T-cell (primary cell): ENCODE data around the gene AHSP. TPM values are rescaled to one million over a fixed set of nuclear protein-coding genes. Genes with fewer than 3 reads are reported as not detected.
A peak's percentile ranks its signal among the peaks of the same experiment; 100 is the strongest.
"Not testable (repeated sequence)": the region's sequence is repeated elsewhere in the genome, so short reads cannot be mapped to it uniquely, and the experiment has no call there.

Experiments
- ATAC-seq, 4 experiments: fragments of 200-7000 bp in 3 of 4; fragments of 150-1000 bp in 1 of 4; cut with Tn5 transposase; replicated peaks in 1 of 4; 1 replicate in 3 of 4; 2 replicates in 1 of 4; pipeline ENCODE4 v1.10.0; 2021; ENCODE audit warnings: moderate library complexity in 3 of 4, mild to moderate bottlenecking in 2 of 4, moderate number of reproducible peaks in 1 of 4
- CTCF ChIA-PET, 2 donors: fragments of 300-600 bp; sonication (Branson Sonifier 250); formaldehyde crosslinking; loops; one replicate each; lab custom pipeline; 2022; ENCODE audit warnings: antibody characterized with exemption in 2 of 2; lab: Charles Lee
- POLR2A ChIA-PET, 2 donors: fragments of 300-600 bp; sonication (Branson Sonifier 250); formaldehyde crosslinking; loops; one replicate each; lab custom pipeline; 2022; ENCODE audit warnings: antibody characterized with exemption in 2 of 2; lab: Charles Lee
- DNase-seq, 35 experiments: peaks; one replicate each; pipeline versions ENCODE4 v3.0.0 to v3.0.0-alpha.2; 2013 to 2023
- H3K27ac ChIP-seq: one replicate; pipeline ENCODE4 v1.5.1; 2013; ENCODE audit warnings: low read length
- H3K27me3 ChIP-seq, 2 experiments: replicated peaks in 1 of 2; 1 replicate in 1 of 2; 2 replicates in 1 of 2; pipeline versions ENCODE4 v1.6.1 to v1.7.0; 2013; ENCODE audit warnings: low read length in 1 of 2, mixed read lengths in 1 of 2; ENCODE audit not compliant: control insufficient read depth in 2 of 2, insufficient read depth in 2 of 2; ENCODE audit errors: extremely low read depth in 1 of 2
- H3K36me3 ChIP-seq, 2 donors: 1 replicate in 1 of 2; 2 replicates in 1 of 2; pipeline versions ENCODE4 v1.6.1 to v1.7.0; 2013; ENCODE audit warnings: low read length in 1 of 2; ENCODE audit not compliant: control insufficient read depth in 2 of 2, insufficient read depth in 1 of 2; ENCODE audit errors: extremely low read depth in 1 of 2
- H3K4me1 ChIP-seq, 2 experiments: 1 replicate in 1 of 2; 2 replicates in 1 of 2; pipeline versions ENCODE4 v1.6.1 to v1.7.0; 2013; ENCODE audit warnings: low read length in 2 of 2, mixed read lengths in 1 of 2; ENCODE audit not compliant: insufficient read depth in 2 of 2, control insufficient read depth in 1 of 2; ENCODE audit errors: extremely low read depth in 1 of 2
- H3K4me3 ChIP-seq, 2 donors: 1 replicate in 1 of 2; 2 replicates in 1 of 2; pipeline versions ENCODE4 v1.5.1 to v1.7.0; 2013; ENCODE audit warnings: mild to moderate bottlenecking in 2 of 2, low read length in 1 of 2, moderate library complexity in 1 of 2; ENCODE audit not compliant: control insufficient read depth in 1 of 2; ENCODE audit errors: extremely low read depth in 1 of 2
- H3K9me3 ChIP-seq: 2 replicates; pipeline ENCODE4 v1.7.0; 2013
- H3K27ac Mint-ChIP-seq, 2 donors: one replicate each; pipeline ENCODE4 v1.8.0; 2020 to 2021; ENCODE audit warnings: mild to moderate bottlenecking in 2 of 2, mixed read lengths in 2 of 2
- H3K27me3 Mint-ChIP-seq, 2 donors: one replicate each; pipeline ENCODE4 v1.8.0; 2021 to 2022; ENCODE audit warnings: mixed read lengths in 2 of 2
- H3K36me3 Mint-ChIP-seq: one replicate; pipeline ENCODE4 v1.8.0; 2021; ENCODE audit warnings: mixed read lengths
- H3K4me1 Mint-ChIP-seq, 3 donors: one replicate each; pipeline ENCODE4 v1.8.0; 2020 to 2022; ENCODE audit warnings: mixed read lengths in 3 of 3, mild to moderate bottlenecking in 1 of 3
- H3K4me3 Mint-ChIP-seq, 3 donors: one replicate each; pipeline ENCODE4 v1.8.0; 2020 to 2022; ENCODE audit warnings: mild to moderate bottlenecking in 3 of 3, mixed read lengths in 3 of 3, moderate library complexity in 3 of 3
- H3K9me3 Mint-ChIP-seq, 3 donors: one replicate each; pipeline ENCODE4 v1.8.0; 2020 to 2022; ENCODE audit warnings: mixed read lengths in 3 of 3
- WGBS: methylation state at CpG from one replicate; pipeline ENCODE4 v1.1.5; 2013; ENCODE audit warnings: missing lambda C conversion rate; ENCODE audit not compliant: insufficient coverage; 5-methylcytosine and 5-hydroxymethylcytosine counted together
- total RNA-seq, 35 experiments: library from RNA in 6 of 35; stranded (reverse) in 6 of 35; fragments of 120-200 nt in 1 of 35; gene quantifications; one replicate each; pipeline versions ENCODE4 v1.2.1 to v1.2.4 and lab custom pipeline; 2013 to 2026

AHSP gene
- total RNA-seq, 5 donors from 2014 or later (not counting 1 experiment from before 2014, with no cell fraction given) = not detected

DNA sequence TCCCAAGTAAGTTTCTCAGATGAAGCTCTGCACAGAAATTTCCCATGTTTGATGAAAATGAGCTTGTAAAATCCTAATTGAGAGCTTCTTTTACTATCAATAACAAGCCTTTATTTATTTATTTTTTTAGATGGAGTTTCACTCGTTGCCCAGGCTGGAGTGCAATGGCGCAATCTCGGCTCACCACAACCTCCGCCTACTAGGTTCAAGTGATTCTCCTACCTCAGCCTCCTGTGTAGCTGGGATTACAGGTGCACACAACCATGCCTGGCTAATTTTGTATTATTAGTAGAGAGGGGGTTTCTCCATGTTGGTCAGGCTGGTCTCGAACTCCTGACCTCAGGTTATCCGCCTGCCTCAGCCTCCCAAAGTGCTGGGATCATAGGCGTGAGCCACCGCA is 24.1 kb upstream of the AHSP start:
- Mint-ChIP-seq H3K36me3 (peaks cover 16% of the 10 kb centered on the region), H3K4me1 (peaks cover 36 to 45% (median 36%) of the 10 kb centered on the region in 3 donors)
- H3K27me3 ChIP-seq, H3K9me3 ChIP-seq, ATAC-seq, H3K9me3 Mint-ChIP-seq, H3K4me3 ChIP-seq, H3K27me3 Mint-ChIP-seq, CTCF ChIA-PET, H3K27ac Mint-ChIP-seq, DNase-seq, H3K4me3 Mint-ChIP-seq, H3K27ac ChIP-seq: not testable (repeated sequence)
- Histone ChIP-seq H3K4me1 (peaks cover 2 to 21% of the 10 kb centered on the region in 2 experiments), H3K36me3 (peaks cover 12 to 20% of the 10 kb centered on the region in 2 donors)
- 91% methylated on average over 3 of the region's 8 CpGs for WGBS
- POLR2A ChIA-PET = interaction anchor here in 1 of 2 donors (0.6 kb wide), 1 partner anchor 44 kb away, joined by 4 read pairs; the partner anchor contains the start of gene ARMC5

DNA sequence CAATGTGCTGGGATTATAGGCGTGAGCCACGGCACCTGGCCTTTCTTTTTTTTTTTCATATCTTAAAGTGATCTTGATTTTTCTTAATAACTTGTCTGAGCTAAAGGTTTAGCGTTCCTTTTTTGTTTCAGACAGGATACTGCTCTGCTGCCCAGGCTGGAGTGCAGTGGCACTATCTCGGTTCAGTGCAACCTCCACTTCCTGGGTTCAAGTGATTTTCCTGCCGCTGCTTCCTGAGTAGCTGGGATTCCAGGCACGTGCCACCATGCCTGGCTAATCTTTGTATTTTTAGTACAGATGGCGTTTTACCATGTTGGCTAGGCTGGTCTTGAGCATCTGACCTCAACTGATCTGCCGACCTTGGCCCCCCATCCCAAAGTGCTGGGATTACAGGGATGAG is 23.5 kb upstream of the AHSP start:
- Mint-ChIP-seq H3K27ac (peak overlapping the region in 1 of 2 donors; percentile 82), H3K4me3 (no peak overlapping the region), H3K27me3 (no peaks in the 10 kb centered on the region), H3K9me3 (no peaks in the 10 kb centered on the region), H3K36me3 (peaks cover 10% of the 10 kb centered on the region), H3K4me1 (peaks cover 42 to 51% (median 42%) of the 10 kb centered on the region in 3 donors)
- H3K4me1 ChIP-seq = peaks cover 5 to 27% of the 10 kb centered on the region in 2 experiments
- no peaks in the 10 kb centered on the region for H3K27me3 ChIP-seq
- WGBS = 74% methylated on average over 5 of the region's 8 CpGs
- no peak for ATAC-seq
- no peak overlapping the region for H3K4me3 ChIP-seq
- POLR2A ChIA-PET = no interaction called here
- CTCF ChIA-PET = no interaction called here
- no peaks in the 10 kb centered on the region for H3K9me3 ChIP-seq
- H3K27ac ChIP-seq = no peak overlapping the region
- no peak for DNase-seq
- peaks cover 8 to 14% of the 10 kb centered on the region in 2 donors for H3K36me3 ChIP-seq

DNA sequence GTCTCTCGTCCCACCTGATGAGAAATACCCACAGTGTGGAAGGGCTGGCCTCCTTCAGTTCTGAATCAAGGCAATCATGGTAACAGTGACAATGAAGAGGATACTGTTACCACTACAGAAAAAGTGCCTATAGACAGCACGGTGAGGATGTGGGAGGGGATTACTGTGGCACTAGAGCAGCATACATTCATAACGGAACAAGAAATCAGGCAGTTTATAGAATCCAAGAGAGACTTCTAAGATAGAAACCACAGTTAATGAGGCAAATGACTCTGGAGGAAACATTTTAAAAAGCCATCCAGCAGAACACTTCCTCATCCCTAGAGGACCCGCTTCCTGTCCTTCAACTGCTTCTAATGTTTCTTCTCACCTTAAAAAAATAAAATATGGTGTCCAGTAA is 22.2 kb upstream of the AHSP start:
- Mint-ChIP-seq H3K27me3 (no peaks in the 10 kb centered on the region), H3K4me3 (no peak overlapping the region), H3K4me1 (peaks cover 48 to 61% (median 50%) of the 10 kb centered on the region in 3 donors), H3K36me3 (peaks cover 4% of the 10 kb centered on the region), H3K9me3 (no peaks in the 10 kb centered on the region), H3K27ac (peak overlapping the region; percentile 6 to 82)
- no CpG with 5 or more reads among the region's 4 CpGs for WGBS
- POLR2A ChIA-PET = no interaction called here
- H3K27me3 ChIP-seq = no peaks in the 10 kb centered on the region
- peaks cover 5% of the 10 kb centered on the region in 2 donors for H3K36me3 ChIP-seq
- H3K27ac ChIP-seq = no peak overlapping the region
- no peaks in the 10 kb centered on the region for H3K9me3 ChIP-seq
- ATAC-seq (no peak), DNase-seq (no peak)
- CTCF ChIA-PET = no interaction called here
- no peak overlapping the region for H3K4me3 ChIP-seq
- peaks cover 6 to 37% of the 10 kb centered on the region in 2 experiments for H3K4me1 ChIP-seq

DNA sequence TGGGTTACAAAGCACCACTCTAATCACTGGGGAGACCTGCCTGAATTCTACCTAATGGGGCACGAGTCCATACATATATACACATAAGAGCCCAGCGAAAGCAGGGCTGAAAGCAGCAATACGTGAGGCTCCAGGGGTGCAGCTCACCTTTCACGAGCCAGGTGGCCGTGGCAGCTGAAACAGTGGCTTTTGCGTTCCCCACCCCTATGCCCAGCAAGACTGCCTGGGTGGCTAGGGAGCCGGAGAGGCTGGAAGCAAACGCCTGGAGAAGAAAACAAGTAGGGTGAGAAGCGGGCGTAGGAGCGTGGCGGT is 20.1 kb upstream of the AHSP start:
- DNase-seq = peak in 4 of 35 experiments; percentile 8 to 35 (median 21)
- ChIA-PET POLR2A (interaction anchor here in 1 of 2 donors (0.5 kb wide), 1 partner anchor 355 kb away, joined by 3 read pairs; no protein-coding TSS in a partner anchor), CTCF (interaction anchor here in 1 of 2 donors (0.9 to 2.8 kb wide), 2 partner anchors 47 to 365 kb away, joined by 3 to 15 read pairs; no protein-coding TSS in a partner anchor)
- H3K9me3 Mint-ChIP-seq = no peaks in the 10 kb centered on the region
- ATAC-seq = peak; percentile 8 to 41 (median 13)
- peak overlapping the region; percentile 87 to 98 for H3K27ac Mint-ChIP-seq
- Histone ChIP-seq H3K4me3 (peak overlapping the region; percentile 73 to 95), H3K36me3 (peaks cover 0 to 2% of the 10 kb centered on the region in 2 donors), H3K27me3 (no peaks in the 10 kb centered on the region), H3K27ac (peak overlapping the region; percentile 93), H3K9me3 (no peaks in the 10 kb centered on the region), H3K4me1 (peaks cover 6 to 37% of the 10 kb centered on the region in 2 experiments)
- H3K4me1 Mint-ChIP-seq = peaks cover 48 to 58% (median 54%) of the 10 kb centered on the region in 3 donors
- peak overlapping the region; percentile 92 to 95 (median 95) for H3K4me3 Mint-ChIP-seq
- WGBS = 2% methylated on average over 6 of the region's 12 CpGs
- H3K36me3 Mint-ChIP-seq = no peaks in the 10 kb centered on the region
- no peaks in the 10 kb centered on the region for H3K27me3 Mint-ChIP-seq

GRCh38 chr16:31507929-31508705 is 19.6 kb upstream of the AHSP start, which contains the start of gene RUSF1:
Gene RUSF1 (minus strand): TSS chr16:31508391. CDS start chr16:31508373, 18 bp downstream.
- ChIA-PET POLR2A (no interaction called here), CTCF (interaction anchor here in 1 of 2 donors (0.9 to 2.8 kb wide), 2 partner anchors 47 to 366 kb away, joined by 3 to 15 read pairs; no protein-coding TSS in a partner anchor)
- no peaks in the 10 kb centered on the region for H3K9me3 Mint-ChIP-seq
- Histone ChIP-seq H3K36me3 (peaks cover 0 to 2% of the 10 kb centered on the region in 2 donors), H3K27me3 (no peaks in the 10 kb centered on the region), H3K27ac (peak within 1 kb of the TSS; percentile 93), H3K4me1 (peaks cover 6 to 37% of the 10 kb centered on the region in 2 experiments), H3K4me3 (peak within 1 kb of the TSS; percentile 73 to 95), H3K9me3 (no peaks in the 10 kb centered on the region)
- peak; percentile 90 to 93 (median 92) for ATAC-seq
- peaks cover 48 to 55% (median 54%) of the 10 kb centered on the region in 3 donors for H3K4me1 Mint-ChIP-seq
- peak within 1 kb of the TSS; percentile 92 to 95 (median 95) for H3K4me3 Mint-ChIP-seq
- WGBS = under 1% methylated on average over 62 of the region's 65 CpGs
- H3K36me3 Mint-ChIP-seq = no peaks in the 10 kb centered on the region
- H3K27ac Mint-ChIP-seq = peak within 1 kb of the TSS; percentile 97 to 98
- no peaks in the 10 kb centered on the region for H3K27me3 Mint-ChIP-seq
- peak; percentile 59 to 86 (median 74) for DNase-seq

- no peaks in the 10 kb centered on the region for H3K27me3 Mint-ChIP-seq
- 37% methylated on average over 3 of the region's 6 CpGs for WGBS
- no peaks in the 10 kb centered on the region for H3K9me3 ChIP-seq
- peak overlapping the region; percentile 93 for H3K27ac ChIP-seq
- no peak for ATAC-seq
- peak overlapping the region; percentile 92 to 95 (median 95) for H3K4me3 Mint-ChIP-seq
- H3K27me3 ChIP-seq = no peaks in the 10 kb centered on the region
- ChIA-PET CTCF (interaction anchor here in 1 of 2 donors (0.9 to 2.8 kb wide), 2 partner anchors 48 to 366 kb away, joined by 3 to 15 read pairs; no protein-coding TSS in a partner anchor), POLR2A (no interaction called here)
- no peaks in the 10 kb centered on the region for H3K36me3 Mint-ChIP-seq
- no peak for DNase-seq
- H3K4me1 Mint-ChIP-seq = peaks cover 48 to 55% (median 54%) of the 10 kb centered on the region in 3 donors
- H3K36me3 ChIP-seq = peaks cover 0 to 2% of the 10 kb centered on the region in 2 donors
- H3K9me3 Mint-ChIP-seq = no peaks in the 10 kb centered on the region
- H3K27ac Mint-ChIP-seq = peak overlapping the region; percentile 97 to 98
- H3K4me1 ChIP-seq = peaks cover 6 to 37% of the 10 kb centered on the region in 2 experiments
- H3K4me3 ChIP-seq = peak overlapping the region; percentile 73 to 95
These were observed 18.9 kb upstream of the AHSP start for GRCh38 chr16:31508706-31509195.
